ENCODE measurements around the gene GNG8.

The GNG8 gene

DNA sequence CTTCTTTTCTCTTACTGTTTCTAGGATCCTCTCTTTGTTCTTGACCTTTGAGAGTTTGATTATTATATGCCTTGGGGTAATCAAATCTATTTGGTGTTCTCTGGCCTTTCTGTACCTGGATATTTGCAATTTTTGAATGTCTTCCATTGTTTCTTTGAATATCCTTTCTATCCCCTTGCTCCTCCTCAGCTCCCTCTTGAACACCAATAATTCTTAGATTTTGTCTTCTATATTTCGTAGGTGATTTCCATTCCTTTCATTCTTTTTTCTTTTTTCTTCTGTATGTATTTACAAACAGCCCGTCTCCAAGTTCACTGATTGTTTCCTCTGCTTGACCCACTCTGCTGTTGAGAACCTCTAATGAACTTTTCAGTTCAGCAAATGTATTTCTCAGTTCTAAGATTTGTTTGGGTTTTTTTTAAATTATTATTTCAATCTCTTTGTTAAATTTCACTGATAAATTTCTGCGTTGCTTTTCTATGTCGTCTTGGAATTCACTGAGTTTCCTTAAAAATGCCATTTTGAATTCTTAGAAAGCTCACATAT, 37.6 kb downstream of the GNG8 start:
- TF ChIP-seq, protein P1, sequence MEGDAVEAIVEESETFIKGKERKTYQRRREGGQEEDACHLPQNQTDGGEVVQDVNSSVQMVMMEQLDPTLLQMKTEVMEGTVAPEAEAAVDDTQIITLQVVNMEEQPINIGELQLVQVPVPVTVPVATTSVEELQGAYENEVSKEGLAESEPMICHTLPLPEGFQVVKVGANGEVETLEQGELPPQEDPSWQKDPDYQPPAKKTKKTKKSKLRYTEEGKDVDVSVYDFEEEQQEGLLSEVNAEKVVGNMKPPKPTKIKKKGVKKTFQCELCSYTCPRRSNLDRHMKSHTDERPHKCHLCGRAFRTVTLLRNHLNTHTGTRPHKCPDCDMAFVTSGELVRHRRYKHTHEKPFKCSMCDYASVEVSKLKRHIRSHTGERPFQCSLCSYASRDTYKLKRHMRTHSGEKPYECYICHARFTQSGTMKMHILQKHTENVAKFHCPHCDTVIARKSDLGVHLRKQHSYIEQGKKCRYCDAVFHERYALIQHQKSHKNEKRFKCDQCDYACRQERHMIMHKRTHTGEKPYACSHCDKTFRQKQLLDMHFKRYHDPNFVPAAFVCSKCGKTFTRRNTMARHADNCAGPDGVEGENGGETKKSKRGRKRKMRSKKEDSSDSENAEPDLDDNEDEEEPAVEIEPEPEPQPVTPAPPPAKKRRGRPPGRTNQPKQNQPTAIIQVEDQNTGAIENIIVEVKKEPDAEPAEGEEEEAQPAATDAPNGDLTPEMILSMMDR (IDR thresholded peaks at IDR 0.05; ENCODE audit: borderline replicate concordance, insufficient read depth, low read depth, low read length) = no peak
- no peak overlapping the region for H3K4me3 ChIP-seq (ENCODE audit: low read depth, low read length)

DNA sequence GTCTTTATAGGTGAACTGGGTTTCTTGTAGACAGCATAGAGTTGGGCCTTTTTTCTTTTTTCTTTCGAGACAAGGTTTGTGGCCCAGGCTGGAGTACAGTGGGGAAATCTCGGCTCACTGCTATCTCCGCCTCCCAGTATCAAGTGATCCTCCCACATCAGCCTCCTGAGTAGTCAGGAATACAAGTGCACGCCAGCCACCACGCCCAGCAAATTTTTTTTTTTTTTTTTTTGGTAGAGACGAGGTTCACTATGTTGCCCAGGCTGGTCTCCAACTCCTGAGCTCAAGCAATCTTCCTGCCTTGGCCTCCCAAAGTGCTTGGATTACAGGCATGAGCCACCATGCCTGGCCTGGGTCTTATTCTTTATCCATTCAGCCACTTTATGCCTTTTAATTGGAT, 40.0 kb downstream of the GNG8 start:
- no peak overlapping the region for H3K4me3 ChIP-seq (ENCODE audit: low read depth, low read length)
- TF ChIP-seq, protein P1 (IDR thresholded peaks at IDR 0.05; ENCODE audit: borderline replicate concordance, insufficient read depth, low read depth, low read length) = no peak

DNA sequence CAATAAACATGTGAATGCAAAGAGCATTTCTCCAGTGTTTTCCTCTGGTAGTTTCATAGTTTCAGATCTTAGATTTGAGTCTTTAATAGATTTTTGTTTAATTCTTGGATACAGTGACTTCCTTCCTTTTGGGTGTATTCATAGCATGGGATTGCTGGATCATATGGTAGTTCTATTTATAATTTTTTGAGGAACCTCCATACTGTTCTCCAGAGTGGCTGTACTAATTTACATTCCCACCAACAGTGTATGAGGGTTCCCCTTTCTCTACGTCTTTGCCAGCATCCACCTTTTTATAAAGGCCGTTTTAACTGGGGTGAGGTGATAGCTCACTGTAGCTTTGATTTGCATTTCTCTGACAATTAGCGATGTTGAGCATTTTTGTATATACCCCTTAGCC, 44.1 kb downstream of the GNG8 start:
- H3K4me3 ChIP-seq (ENCODE audit: low read depth, low read length) = no peak overlapping the region
- TF ChIP-seq, protein P1 (IDR thresholded peaks at IDR 0.05; ENCODE audit: borderline replicate concordance, insufficient read depth, low read depth, low read length) = no peak

DNA sequence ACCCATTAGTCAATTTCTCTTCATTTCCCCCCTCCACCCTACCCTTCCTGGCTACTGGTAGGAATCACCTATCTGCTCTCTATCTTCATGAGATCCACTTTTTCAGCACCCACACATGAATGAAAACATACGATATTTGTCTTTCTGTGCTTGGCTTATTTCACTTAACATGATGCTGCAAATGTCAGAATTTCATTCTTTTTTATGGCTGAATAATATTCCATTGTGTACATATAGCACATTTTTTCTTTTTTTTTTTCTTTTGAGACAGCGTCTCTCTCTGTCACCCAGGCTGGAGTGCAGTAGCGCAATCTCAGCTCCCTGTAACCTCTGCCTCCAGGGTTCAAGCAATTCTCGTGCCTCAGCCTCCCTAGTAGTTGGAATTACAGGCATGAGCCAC, 44.7 kb downstream of the GNG8 start:
- H3K4me3 ChIP-seq (ENCODE audit: low read depth, low read length) = no peak overlapping the region
- TF ChIP-seq, protein P1 (IDR thresholded peaks at IDR 0.05; ENCODE audit: borderline replicate concordance, insufficient read depth, low read depth, low read length) = no peak

DNA sequence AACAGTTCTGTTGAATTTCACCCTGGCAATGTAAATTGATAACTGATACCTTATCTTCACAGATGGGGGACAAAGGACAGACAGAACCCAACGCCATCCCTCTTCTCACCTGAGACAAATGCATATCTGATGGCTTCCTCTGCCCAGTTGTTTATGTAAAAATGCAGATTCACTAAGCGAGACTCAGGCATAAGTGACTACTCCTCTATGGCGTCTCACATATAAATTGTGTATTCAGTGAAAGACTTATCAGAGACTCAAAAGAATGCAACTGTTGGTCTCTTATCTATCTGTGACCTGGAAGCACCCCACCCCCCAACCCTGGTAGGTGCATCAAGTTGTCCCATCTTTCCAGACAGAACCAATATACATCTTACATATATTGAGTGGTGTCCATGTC, 48.1 kb downstream of the GNG8 start:
- no peak overlapping the region for H3K4me3 ChIP-seq (ENCODE audit: low read depth, low read length)
- TF ChIP-seq, protein P1 (IDR thresholded peaks at IDR 0.05; ENCODE audit: borderline replicate concordance, insufficient read depth, low read depth, low read length) = no peak

DNA sequence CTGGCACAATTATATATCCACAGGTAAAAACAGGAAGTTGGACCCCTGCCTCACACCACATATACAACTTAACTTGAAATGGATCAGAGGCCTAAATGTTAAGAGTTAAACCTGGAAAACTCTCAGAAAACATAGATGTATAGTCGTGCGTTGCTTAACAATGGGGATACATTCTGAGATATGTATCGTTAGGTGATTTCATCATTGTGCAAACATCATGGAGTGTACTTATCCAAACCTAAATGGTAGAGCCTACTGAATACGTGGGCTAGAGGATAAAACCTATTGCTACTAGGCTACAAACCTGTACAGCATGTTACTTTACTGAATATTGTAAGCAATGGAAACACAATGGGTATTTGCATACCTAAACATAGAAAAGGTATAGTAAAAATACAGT, 49.7 kb downstream of the GNG8 start:
- H3K4me3 ChIP-seq (ENCODE audit: low read depth, low read length) = no peak overlapping the region
- TF ChIP-seq, protein P1 (IDR thresholded peaks at IDR 0.05; ENCODE audit: borderline replicate concordance, insufficient read depth, low read depth, low read length) = no peak

DNA sequence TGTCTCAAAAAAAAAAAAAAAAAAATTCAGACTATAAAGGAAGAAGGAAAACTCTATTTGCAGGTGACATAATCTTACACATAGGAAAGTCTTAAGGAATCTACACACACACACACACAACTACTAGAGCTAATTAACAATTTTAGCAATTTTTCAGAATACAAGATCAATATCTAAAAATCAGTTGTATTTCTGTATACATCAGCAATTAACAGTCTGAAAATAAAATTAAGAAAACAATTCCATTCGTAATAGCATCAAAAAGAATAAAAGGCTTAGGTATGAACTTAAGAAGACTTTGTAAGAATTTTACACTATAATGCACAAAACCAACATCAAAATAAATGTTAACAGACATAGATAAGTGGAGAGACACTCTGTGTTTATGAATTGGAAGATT, 50.5 kb downstream of the GNG8 start:
- TF ChIP-seq, protein P1 (IDR thresholded peaks at IDR 0.05; ENCODE audit: borderline replicate concordance, insufficient read depth, low read depth, low read length) = no peak
- H3K4me3 ChIP-seq (ENCODE audit: low read depth, low read length) = no peak overlapping the region
